Measurements from ENCODE around the gene FRK.

Gene FRK

DNA sequence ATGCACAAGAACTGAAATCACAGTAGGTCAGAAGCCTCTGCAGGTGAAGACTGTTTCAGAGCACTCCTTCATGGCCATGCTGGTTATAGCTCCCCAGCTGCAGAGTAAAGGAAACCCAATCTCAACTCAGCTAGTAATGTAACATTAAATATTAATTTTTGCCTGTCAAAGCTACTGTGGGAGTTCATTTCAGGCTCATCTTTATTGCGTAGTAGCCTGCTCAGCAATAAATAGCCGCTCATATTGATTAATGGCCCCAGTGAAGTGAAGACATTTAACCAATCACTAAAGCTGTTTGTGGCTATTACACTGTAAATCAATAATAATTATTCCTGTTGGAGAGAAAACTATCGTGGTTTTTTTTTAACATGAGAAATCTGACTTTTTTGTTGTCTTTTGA is 101.7 kb downstream of the FRK start:
- Histone ChIP-seq H3K4me3 (ENCODE audit: low read length in 2 of 2) (no peak overlapping the region), H3K9ac (ENCODE audit: low read depth, low read length, poor library complexity) (no peak overlapping the region), H3K18ac (ENCODE audit: low read length) (no peak overlapping the region), H2AK5ac (ENCODE audit: low read depth, low read length) (no peak overlapping the region), H3K27me3 (ENCODE audit: control insufficient read depth in 3 of 3, insufficient read depth in 3 of 3, low read depth in 1 of 3, low read length in 3 of 3) (no peaks in the 10 kb centered on the region), H2BK5ac (ENCODE audit: low read length) (no peak overlapping the region), H3K79me1 (ENCODE audit: low read depth, low read length) (no peaks in the 10 kb centered on the region), H2BK15ac (ENCODE audit: low read length) (no peak overlapping the region), H4K91ac (ENCODE audit: low read depth, low read length, poor library complexity) (no peak overlapping the region), H4K8ac (ENCODE audit: low read depth, low read length) (no peak overlapping the region), H3K9me3 (replicated peaks in 1 of 2; ENCODE audit: control insufficient read depth in 2 of 2, insufficient read depth in 1 of 2, low read depth in 1 of 2, low read length in 2 of 2) (no peaks in the 10 kb centered on the region), H3K27ac (replicated peaks; ENCODE audit: low read length) (no peak overlapping the region), H3K4me2 (ENCODE audit: insufficient read depth, low read length, poor library complexity, severe bottlenecking) (no peak overlapping the region), H2BK12ac (ENCODE audit: low read length) (no peak overlapping the region), H2AFZ (ENCODE audit: low read length) (no peak overlapping the region), H3K23ac (ENCODE audit: low read depth, low read length, poor library complexity) (no peak overlapping the region), H2BK120ac (ENCODE audit: low read depth, low read length) (no peak overlapping the region), H3K4ac (ENCODE audit: low read length) (no peak overlapping the region), H3K36me3 (replicated peaks in 1 of 2; ENCODE audit: control insufficient read depth in 2 of 2, insufficient read depth in 2 of 2, low read length in 2 of 2) (no peaks in the 10 kb centered on the region), H3K4me1 (ENCODE audit: control insufficient read depth in 2 of 2, insufficient read depth in 1 of 2, low read depth in 1 of 2, low read length in 2 of 2) (no peaks in the 10 kb centered on the region), H3K14ac (ENCODE audit: low read length) (no peak overlapping the region)
- DNase-seq (ENCODE audit: low spot score), result no peak
- no CpG with 5 or more reads among the region's 3 CpGs for WGBS, 2 donors (ENCODE audit: extremely low coverage in 2 of 2, insufficient read length in 2 of 2, insufficient replicate concordance in 1 of 2)

DNA sequence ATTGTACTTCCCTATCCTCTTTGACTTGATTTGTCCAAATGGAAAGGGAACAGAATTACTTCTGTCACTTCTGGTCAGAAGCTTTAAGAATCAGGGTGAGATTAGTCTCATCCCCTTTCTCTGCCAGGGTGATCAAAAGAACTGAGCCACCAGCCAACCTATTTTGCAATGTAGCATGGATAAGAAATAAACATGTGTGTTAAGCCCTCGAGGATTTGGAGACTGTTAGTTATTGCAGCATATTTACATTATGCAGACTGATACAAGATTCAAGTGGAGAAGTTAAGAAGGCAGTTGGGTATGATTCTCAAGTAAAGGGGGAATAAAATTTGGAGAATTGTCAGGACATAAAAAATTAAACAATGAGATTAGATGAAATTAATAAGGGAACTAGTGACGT is 106.0 kb downstream of the FRK start:
- Histone ChIP-seq H3K27ac (replicated peaks; ENCODE audit: low read length) (no peak overlapping the region), H3K79me1 (ENCODE audit: low read depth, low read length) (no peaks in the 10 kb centered on the region), H2BK12ac (ENCODE audit: low read length) (no peak overlapping the region), H3K27me3 (ENCODE audit: control insufficient read depth in 3 of 3, insufficient read depth in 3 of 3, low read depth in 1 of 3, low read length in 3 of 3) (no peaks in the 10 kb centered on the region), H2BK120ac (ENCODE audit: low read depth, low read length) (no peak overlapping the region), H2BK5ac (ENCODE audit: low read length) (no peak overlapping the region), H2AK5ac (ENCODE audit: low read depth, low read length) (no peak overlapping the region), H2AFZ (ENCODE audit: low read length) (no peak overlapping the region), H3K4me1 (ENCODE audit: control insufficient read depth in 2 of 2, insufficient read depth in 1 of 2, low read depth in 1 of 2, low read length in 2 of 2) (no peaks in the 10 kb centered on the region), H3K4me2 (ENCODE audit: insufficient read depth, low read length, poor library complexity, severe bottlenecking) (no peak overlapping the region), H3K4me3 (ENCODE audit: low read length in 2 of 2) (no peak overlapping the region), H3K23ac (ENCODE audit: low read depth, low read length, poor library complexity) (no peak overlapping the region), H4K8ac (ENCODE audit: low read depth, low read length) (no peak overlapping the region), H2BK15ac (ENCODE audit: low read length) (no peak overlapping the region), H4K91ac (ENCODE audit: low read depth, low read length, poor library complexity) (no peak overlapping the region), H3K9ac (ENCODE audit: low read depth, low read length, poor library complexity) (no peak overlapping the region), H3K14ac (ENCODE audit: low read length) (no peak overlapping the region), H3K36me3 (replicated peaks in 1 of 2; ENCODE audit: control insufficient read depth in 2 of 2, insufficient read depth in 2 of 2, low read length in 2 of 2) (no peaks in the 10 kb centered on the region), H3K18ac (ENCODE audit: low read length) (no peak overlapping the region), H3K9me3 (replicated peaks in 1 of 2; ENCODE audit: control insufficient read depth in 2 of 2, insufficient read depth in 1 of 2, low read depth in 1 of 2, low read length in 2 of 2) (no peaks in the 10 kb centered on the region), H3K4ac (ENCODE audit: low read length) (no peak overlapping the region)
- DNase-seq (ENCODE audit: low spot score), result no peak
- no CpG with 5 or more reads among the region's 2 CpGs for WGBS, 2 donors (ENCODE audit: extremely low coverage in 2 of 2, insufficient read length in 2 of 2, insufficient replicate concordance in 1 of 2)

DNA sequence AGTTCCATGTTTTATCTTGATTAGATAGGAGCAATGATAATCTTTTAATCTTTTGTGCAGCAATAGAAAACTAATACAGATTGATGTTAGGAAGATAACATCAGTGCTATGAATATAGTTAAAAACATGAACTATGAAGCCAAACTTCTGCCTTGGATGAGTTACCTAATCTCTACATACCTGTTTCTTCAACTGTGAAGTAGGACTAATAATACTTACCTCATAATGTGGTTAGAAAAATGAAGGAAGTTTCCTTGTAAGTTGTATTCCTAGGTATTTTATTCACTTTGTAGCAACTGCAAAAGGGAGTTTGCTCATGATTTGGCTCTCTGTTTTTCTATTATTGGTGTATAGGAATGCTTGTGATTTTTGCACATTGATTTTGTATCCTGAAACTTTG is 111.9 kb downstream of the FRK start:
- DNase-seq (ENCODE audit: low spot score), result no peak
- Histone ChIP-seq H3K4me3 (ENCODE audit: low read length in 2 of 2) (no peak overlapping the region), H4K91ac (ENCODE audit: low read depth, low read length, poor library complexity) (no peak overlapping the region), H3K27me3 (ENCODE audit: control insufficient read depth in 3 of 3, insufficient read depth in 3 of 3, low read depth in 1 of 3, low read length in 3 of 3) (no peaks in the 10 kb centered on the region), H2BK5ac (ENCODE audit: low read length) (no peak overlapping the region), H3K36me3 (replicated peaks in 1 of 2; ENCODE audit: control insufficient read depth in 2 of 2, insufficient read depth in 2 of 2, low read length in 2 of 2) (no peaks in the 10 kb centered on the region), H2BK15ac (ENCODE audit: low read length) (no peak overlapping the region), H2AK5ac (ENCODE audit: low read depth, low read length) (no peak overlapping the region), H2BK12ac (ENCODE audit: low read length) (no peak overlapping the region), H2AFZ (ENCODE audit: low read length) (no peak overlapping the region), H3K4ac (ENCODE audit: low read length) (no peak overlapping the region), H3K9me3 (replicated peaks in 1 of 2; ENCODE audit: control insufficient read depth in 2 of 2, insufficient read depth in 1 of 2, low read depth in 1 of 2, low read length in 2 of 2) (no peaks in the 10 kb centered on the region), H3K18ac (ENCODE audit: low read length) (no peak overlapping the region), H3K4me1 (ENCODE audit: control insufficient read depth in 2 of 2, insufficient read depth in 1 of 2, low read depth in 1 of 2, low read length in 2 of 2) (no peaks in the 10 kb centered on the region), H4K8ac (ENCODE audit: low read depth, low read length) (no peak overlapping the region), H3K4me2 (ENCODE audit: insufficient read depth, low read length, poor library complexity, severe bottlenecking) (no peak overlapping the region), H3K27ac (replicated peaks; ENCODE audit: low read length) (no peak overlapping the region), H3K79me1 (ENCODE audit: low read depth, low read length) (no peaks in the 10 kb centered on the region), H3K14ac (ENCODE audit: low read length) (no peak overlapping the region), H3K9ac (ENCODE audit: low read depth, low read length, poor library complexity) (no peak overlapping the region), H2BK120ac (ENCODE audit: low read depth, low read length) (no peak overlapping the region), H3K23ac (ENCODE audit: low read depth, low read length, poor library complexity) (no peak overlapping the region)

GRCh38 chr6:115947966-115948541 is 112.6 kb downstream of the FRK start:
- Histone ChIP-seq H4K8ac (ENCODE audit: low read depth, low read length) (no peak overlapping the region), H3K9me3 (replicated peaks in 1 of 2; ENCODE audit: control insufficient read depth in 2 of 2, insufficient read depth in 1 of 2, low read depth in 1 of 2, low read length in 2 of 2) (no peaks in the 10 kb centered on the region), H3K18ac (ENCODE audit: low read length) (no peak overlapping the region), H3K27ac (replicated peaks; ENCODE audit: low read length) (no peak overlapping the region), H3K9ac (ENCODE audit: low read depth, low read length, poor library complexity) (no peak overlapping the region), H3K27me3 (ENCODE audit: control insufficient read depth in 3 of 3, insufficient read depth in 3 of 3, low read depth in 1 of 3, low read length in 3 of 3) (no peaks in the 10 kb centered on the region), H2AFZ (ENCODE audit: low read length) (no peak overlapping the region), H2BK15ac (ENCODE audit: low read length) (no peak overlapping the region), H3K36me3 (replicated peaks in 1 of 2; ENCODE audit: control insufficient read depth in 2 of 2, insufficient read depth in 2 of 2, low read length in 2 of 2) (no peaks in the 10 kb centered on the region), H2BK120ac (ENCODE audit: low read depth, low read length) (no peak overlapping the region), H3K4ac (ENCODE audit: low read length) (no peak overlapping the region), H3K4me2 (ENCODE audit: insufficient read depth, low read length, poor library complexity, severe bottlenecking) (no peak overlapping the region), H3K79me1 (ENCODE audit: low read depth, low read length) (no peaks in the 10 kb centered on the region), H3K23ac (ENCODE audit: low read depth, low read length, poor library complexity) (no peak overlapping the region), H3K4me3 (ENCODE audit: low read length in 2 of 2) (no peak overlapping the region), H3K4me1 (ENCODE audit: control insufficient read depth in 2 of 2, insufficient read depth in 1 of 2, low read depth in 1 of 2, low read length in 2 of 2) (no peaks in the 10 kb centered on the region), H3K14ac (ENCODE audit: low read length) (no peak overlapping the region), H4K91ac (ENCODE audit: low read depth, low read length, poor library complexity) (no peak overlapping the region), H2BK12ac (ENCODE audit: low read length) (no peak overlapping the region), H2BK5ac (ENCODE audit: low read length) (no peak overlapping the region), H2AK5ac (ENCODE audit: low read depth, low read length) (no peak overlapping the region)
- no peak for DNase-seq (ENCODE audit: low spot score)
- WGBS, 2 donors (ENCODE audit: extremely low coverage in 2 of 2, insufficient read length in 2 of 2, insufficient replicate concordance in 1 of 2), result no CpG with 5 or more reads among the region's 2 CpGs
